ENCODE results near the gene WDR89.
"Not testable (repeated sequence)": the region's sequence is repeated elsewhere in the genome, so short reads cannot be mapped to it uniquely, and the experiment has no call there.

Gene WDR89

DNA sequence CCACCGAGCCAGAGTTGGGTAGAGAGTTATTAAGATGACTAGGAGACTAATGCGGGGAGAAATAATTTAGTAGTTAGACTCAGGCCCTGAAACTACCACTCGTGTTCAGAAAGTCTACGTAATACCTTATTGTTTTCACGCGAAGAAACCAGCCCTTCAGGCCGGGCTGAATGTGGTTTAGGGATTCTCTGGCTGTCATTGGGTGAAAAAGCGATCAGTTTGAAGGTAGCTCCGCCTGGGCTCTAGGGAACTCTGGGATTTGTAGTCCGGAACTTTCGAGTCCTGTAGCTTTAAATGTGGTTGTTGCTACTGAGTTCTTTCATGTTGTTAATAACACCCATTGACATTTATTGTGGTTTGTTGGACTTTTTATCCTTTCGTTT is 549 bp upstream of the WDR89 start:
- H3K4me3 ChIP-seq = peak overlapping the region; percentile 82
- DNase-seq (ENCODE audit: low spot score) = peak; percentile 89
- H3K27ac ChIP-seq = peak overlapping the region; percentile 95 to 96
- no peak for TF ChIP-seq CTCF (IDR thresholded peaks at IDR 0.05)

GRCh38 chr14:63638493-63638892 is 3.2 kb downstream of the WDR89 start:
- TF ChIP-seq CTCF (IDR thresholded peaks at IDR 0.05) = no peak
- Histone ChIP-seq H3K4me3 (no peak overlapping the region), H3K27ac (no peak overlapping the region)
- DNase-seq (ENCODE audit: low spot score) = no peak

- not testable (repeated sequence) for H3K4me3 ChIP-seq; H3K27ac ChIP-seq; DNase-seq (ENCODE audit: low spot score)
These were observed 5.5 kb downstream of the WDR89 start for GRCh38 chr14:63636094-63636635.

DNA sequence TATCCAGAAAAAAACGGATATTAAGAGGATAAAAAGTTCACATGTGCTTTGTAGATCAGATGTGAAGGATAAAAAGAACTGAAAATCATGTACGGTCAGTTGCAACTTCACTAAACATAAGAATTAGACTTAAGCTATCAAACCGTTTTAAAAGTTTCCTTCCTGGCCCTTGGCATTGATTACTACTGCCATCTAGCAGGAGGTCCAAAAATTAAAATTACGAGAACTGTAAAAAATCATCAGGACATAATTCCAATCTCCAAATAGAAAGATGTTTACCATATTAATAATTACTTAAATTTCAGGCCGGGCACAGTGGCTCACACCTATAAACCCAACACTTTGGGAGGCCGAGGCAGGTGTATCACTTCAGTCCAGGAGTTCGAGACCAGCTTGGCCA is 7.9 kb downstream of the WDR89 start:
- no peak overlapping the region for H3K4me3 ChIP-seq
- DNase-seq (ENCODE audit: low spot score) = no peak
- no peak overlapping the region for H3K27ac ChIP-seq
- no peak for TF ChIP-seq CTCF (IDR thresholded peaks at IDR 0.05)

DNA sequence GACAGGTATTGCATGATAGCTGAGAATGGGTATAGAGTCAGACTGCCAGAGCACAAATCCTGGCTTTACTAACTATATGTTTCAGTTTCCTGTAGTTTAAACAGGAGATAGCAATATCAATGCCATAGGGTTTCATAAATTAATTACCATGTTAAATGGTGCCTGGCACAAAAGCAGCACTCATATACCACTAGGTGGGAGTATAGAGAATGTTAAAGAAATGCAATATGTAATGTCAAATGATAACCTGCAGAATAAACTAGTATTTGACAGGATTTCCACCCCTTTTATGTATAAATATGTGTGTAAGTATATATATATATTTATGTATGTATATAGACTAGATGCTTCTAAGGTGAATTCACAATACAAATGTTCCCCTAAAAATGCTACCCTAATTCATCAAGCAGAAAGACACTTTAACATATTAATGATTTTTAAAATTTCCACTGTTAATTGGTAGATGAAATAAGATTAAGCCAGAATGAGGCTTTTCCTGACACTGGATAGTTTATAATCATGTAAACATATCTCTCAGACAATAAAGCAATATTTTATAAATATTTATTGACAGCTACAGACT is 8.6 kb downstream of the WDR89 start:
- no peak for DNase-seq (ENCODE audit: low spot score)
- H3K4me3 ChIP-seq = no peak overlapping the region
- TF ChIP-seq CTCF (IDR thresholded peaks at IDR 0.05) = no peak
- H3K27ac ChIP-seq = no peak overlapping the region

GRCh38 chr14:63624701-63625100 is 17.0 kb downstream of the WDR89 start:
- Histone ChIP-seq H3K4me3 (no peak overlapping the region), H3K27ac (no peak overlapping the region)
- no peak for TF ChIP-seq CTCF (IDR thresholded peaks at IDR 0.05)
- no peak for DNase-seq (ENCODE audit: low spot score)

DNA sequence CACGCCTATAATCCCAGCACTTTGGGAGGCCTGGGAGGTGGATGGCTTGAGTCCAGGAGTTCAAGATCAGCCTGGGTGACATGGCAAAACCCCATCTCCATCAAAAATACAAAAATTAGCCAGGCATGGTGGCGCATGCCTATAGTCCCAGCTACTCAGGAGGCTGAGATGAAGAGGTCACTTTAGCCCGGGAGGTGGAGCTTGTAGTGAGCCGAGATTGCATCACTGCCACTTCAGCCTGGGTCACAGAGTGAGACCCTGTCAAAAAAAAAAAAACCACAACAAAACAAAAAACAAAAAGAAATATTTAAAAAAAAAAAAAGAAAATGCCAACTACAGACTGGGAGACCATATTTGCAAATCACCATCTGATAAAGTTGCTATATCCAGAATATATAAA is 17.5 kb downstream of the WDR89 start:
- Histone ChIP-seq H3K4me3 (no peak overlapping the region), H3K27ac (no peak overlapping the region)
- TF ChIP-seq CTCF (IDR thresholded peaks at IDR 0.05) = no peak
- no peak for DNase-seq (ENCODE audit: low spot score)

GRCh38 chr14:63621975-63622374 is 19.7 kb downstream of the WDR89 start:
- DNase-seq (ENCODE audit: low spot score); H3K4me3 ChIP-seq; H3K27ac ChIP-seq: not testable (repeated sequence)

Measured in coronary artery (tissue), 2 donors.